BJ (cell line): ENCODE data around the gene FAM81A. TPM values are rescaled to one million over a fixed set of nuclear protein-coding genes. Genes with fewer than 3 reads are reported as not detected.

Source experiments
- CTCF ChIA-PET: fragments of 350-600 bp; formaldehyde crosslinking; extraction: SDS; loops from one replicate; lab custom pipeline; 2021; ENCODE audit warnings: antibody characterized with exemption, inconsistent platforms; lab: Yijun Ruan, JAX
- POLR2A ChIA-PET: fragments of 300-600 bp; sonication (Branson Sonifier 250); formaldehyde crosslinking; extraction: SDS; loops from one replicate; lab custom pipeline; 2021; ENCODE audit warnings: antibody characterized with exemption; lab: Charles Lee
- DNase-seq: peaks from one replicate; pipeline ENCODE4 v3.0.0-alpha.2; 2011; ENCODE audit warnings: low read depth
- H3K27me3 ChIP-seq: 2 replicates; pipeline ENCODE4 v1.6.0; 2011; ENCODE audit warnings: low read length; ENCODE audit not compliant: control insufficient read depth, insufficient read depth
- H3K36me3 ChIP-seq: 2 replicates; pipeline ENCODE4 v1.5.1; 2011; ENCODE audit warnings: low read length; ENCODE audit not compliant: control insufficient read depth, insufficient read depth
- H3K4me3 ChIP-seq: 2 replicates; pipeline ENCODE4 v1.5.1; 2011; ENCODE audit warnings: low read depth, mild to moderate bottlenecking, control low read depth, low read length
- CTCF ChIP-seq: IDR thresholded peaks from 2 replicates; pipeline ENCODE4 v1.5.1; 2011; ENCODE audit warnings: low read depth, mild to moderate bottlenecking, control low read depth, inconsistent platforms, low read length, moderate library complexity; ENCODE audit not compliant: insufficient read depth
- polyA plus RNA-seq: library from polyadenylated mRNA; depleted of rRNA; stranded (reverse); fragments of >200 nt; gene quantifications from 2 replicates; pipeline ENCODE4 v1.2.3, GENCODE V29; 2011

The FAM81A gene
- polyA plus RNA-seq, 1 experiment: not detected

GRCh38 chr15:59444081-59444835 lies 6.3 kb downstream of the FAM81A start:
- CTCF ChIA-PET: interaction anchor here (0.6 to 0.7 kb wide), 3 partner anchors 17 to 295 kb away, joined by 3 to 4 read pairs (median 3); no protein-coding TSS in a partner anchor
- no peak for TF ChIP-seq CTCF
- Histone ChIP-seq H3K27me3 (peaks cover 9% of the 10 kb centered on the region; the same call in 1 of the 2 replicates), H3K36me3 (no peaks in the 10 kb centered on the region), H3K4me3 (no peak overlapping the region)
- POLR2A ChIA-PET: no interaction called here
- no peak for DNase-seq

- H3K27me3 ChIP-seq: peaks cover 7% of the 10 kb centered on the region; the same call in 1 of the 2 replicates
- H3K4me3 ChIP-seq: no peak overlapping the region
- no peak for DNase-seq
- no peaks in the 10 kb centered on the region for H3K36me3 ChIP-seq
- CTCF ChIA-PET: interaction anchor here (0.6 to 0.7 kb wide), 2 partner anchors 18 to 296 kb away, joined by 3 to 4 read pairs; no protein-coding TSS in a partner anchor
- POLR2A ChIA-PET: no interaction called here
- no peak for TF ChIP-seq CTCF
Measured at GRCh38 chr15:59444980-59445545, 7.1 kb downstream of the FAM81A start.

GRCh38 chr15:59446232-59446957 lies 8.4 kb downstream of the FAM81A start:
- CTCF ChIA-PET: no interaction called here
- TF ChIP-seq CTCF: no peak
- DNase-seq: no peak
- POLR2A ChIA-PET: no interaction called here
- Histone ChIP-seq H3K27me3 (peaks cover 7% of the 10 kb centered on the region; the same call in 1 of the 2 replicates), H3K36me3 (no peaks in the 10 kb centered on the region), H3K4me3 (no peak overlapping the region)

GRCh38 chr15:59447367-59447766 lies 9.4 kb downstream of the FAM81A start:
- Histone ChIP-seq H3K36me3 (no peaks in the 10 kb centered on the region), H3K4me3 (no peak overlapping the region), H3K27me3 (peaks cover 7% of the 10 kb centered on the region)
- POLR2A ChIA-PET: no interaction called here
- CTCF ChIA-PET: no interaction called here
- no peak for TF ChIP-seq CTCF
- no peak for DNase-seq

- POLR2A ChIA-PET: no interaction called here
- Histone ChIP-seq H3K36me3 (no peaks in the 10 kb centered on the region), H3K4me3 (no peak overlapping the region), H3K27me3 (peaks cover 5% of the 10 kb centered on the region)
- no peak for TF ChIP-seq CTCF
- no peak for DNase-seq
- CTCF ChIA-PET: no interaction called here
Measured at GRCh38 chr15:59448871-59449270, 10.9 kb downstream of the FAM81A start.
